ENCODE measurements around the gene NFIL3.

Gene NFIL3

DNA sequence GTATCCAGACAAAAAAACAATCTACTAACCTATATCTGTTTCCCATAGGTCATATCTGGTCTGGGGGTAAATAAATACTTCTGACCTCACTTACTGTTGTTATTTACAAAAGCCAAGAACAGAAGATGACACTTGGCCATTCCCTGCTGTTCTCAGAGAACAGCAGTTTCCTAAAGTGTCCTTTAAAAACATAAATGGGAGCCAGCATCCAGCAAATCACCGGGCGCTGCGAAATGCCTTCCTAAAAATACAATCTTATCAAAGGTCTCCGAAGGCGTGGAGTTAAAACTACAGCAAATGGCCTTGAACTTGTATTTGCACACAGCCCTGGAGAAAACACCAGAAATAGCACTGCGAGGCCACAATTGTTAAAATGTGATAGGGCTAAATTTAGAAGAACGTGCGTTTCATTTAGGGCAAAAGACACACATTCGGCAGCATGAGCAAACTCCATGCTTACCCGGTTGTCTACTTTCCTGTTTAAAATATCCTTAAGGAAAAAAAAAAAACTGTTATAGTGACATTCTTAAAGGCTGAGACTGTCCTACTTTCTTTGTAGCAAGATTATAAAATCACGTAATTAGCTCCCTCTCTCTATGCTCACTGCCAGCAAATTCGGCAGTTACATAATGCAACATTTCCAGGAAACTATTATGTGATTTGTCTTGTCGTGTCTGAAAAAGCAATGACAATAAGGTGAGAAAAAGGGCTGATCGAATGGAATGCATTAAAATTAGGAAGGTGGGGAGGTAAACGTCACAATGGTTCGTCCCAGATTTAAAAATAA lies 1.5 kb downstream of the NFIL3 start:
- peak; percentile 63 for DNase-seq (ENCODE audit: low spot score)

DNA sequence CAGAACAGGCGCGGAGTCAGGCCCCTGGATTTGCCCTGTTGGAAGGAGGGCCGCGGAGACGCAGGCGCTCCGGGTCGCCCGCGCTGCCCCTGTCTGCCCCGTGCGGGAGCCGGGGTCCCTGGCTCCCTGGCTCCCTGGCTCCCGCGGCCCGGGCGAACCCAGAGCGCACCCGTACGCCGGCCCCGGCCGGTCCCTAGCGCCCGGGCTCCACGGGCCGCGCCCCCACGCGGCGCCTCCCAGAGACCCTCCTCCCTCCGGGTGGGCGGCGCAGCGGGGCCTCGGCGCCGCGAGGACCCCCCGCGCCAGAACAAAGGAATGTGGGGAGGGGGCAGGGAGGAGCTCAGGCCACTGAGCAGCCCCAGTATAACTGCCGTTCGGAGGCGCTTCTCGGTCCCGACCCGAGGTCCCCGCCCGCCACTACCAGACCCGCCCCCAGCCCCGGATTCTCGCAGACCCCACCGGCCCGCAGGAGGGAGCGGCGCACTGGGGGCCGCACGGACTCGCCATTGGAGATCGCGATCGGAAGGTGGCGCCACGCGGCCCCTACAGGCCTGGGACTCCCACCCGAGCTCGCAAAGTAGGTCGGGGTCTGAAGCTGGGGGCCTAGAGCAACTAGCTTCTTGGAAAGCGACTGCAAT lies 2.4 kb downstream of the NFIL3 start:
- DNase-seq (ENCODE audit: low spot score), result no peak

DNA sequence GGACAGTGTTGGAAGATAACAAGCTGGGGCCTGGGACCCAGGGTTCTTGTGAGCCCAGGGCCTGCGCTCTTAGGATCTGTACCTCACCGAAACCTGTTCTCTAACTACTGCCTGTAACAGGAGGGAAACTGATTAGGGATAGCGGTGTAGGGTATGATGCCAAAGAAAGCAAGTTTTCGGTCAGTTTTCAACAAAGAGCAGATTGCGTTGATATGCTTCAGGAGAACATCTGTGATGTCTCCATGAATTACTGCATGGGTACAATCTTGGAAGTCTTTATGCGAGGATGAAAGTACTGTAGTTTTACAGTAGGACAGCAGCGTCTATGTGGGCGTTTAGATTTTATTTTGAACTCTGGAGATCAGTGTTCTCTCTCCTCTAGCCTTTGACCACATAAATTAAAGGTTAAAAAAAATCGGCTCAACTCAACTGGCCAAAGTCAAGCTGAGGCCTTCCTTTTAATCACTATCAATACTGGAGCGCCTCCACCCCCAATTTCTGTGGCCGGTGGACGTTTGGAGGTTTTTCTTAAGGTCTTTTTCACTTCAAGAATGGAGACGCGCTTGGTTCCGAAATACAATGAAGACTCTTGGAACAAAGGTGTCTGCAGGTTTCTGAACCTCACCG lies 3.0 kb downstream of the NFIL3 start:
- no peak for DNase-seq (ENCODE audit: low spot score)

DNA sequence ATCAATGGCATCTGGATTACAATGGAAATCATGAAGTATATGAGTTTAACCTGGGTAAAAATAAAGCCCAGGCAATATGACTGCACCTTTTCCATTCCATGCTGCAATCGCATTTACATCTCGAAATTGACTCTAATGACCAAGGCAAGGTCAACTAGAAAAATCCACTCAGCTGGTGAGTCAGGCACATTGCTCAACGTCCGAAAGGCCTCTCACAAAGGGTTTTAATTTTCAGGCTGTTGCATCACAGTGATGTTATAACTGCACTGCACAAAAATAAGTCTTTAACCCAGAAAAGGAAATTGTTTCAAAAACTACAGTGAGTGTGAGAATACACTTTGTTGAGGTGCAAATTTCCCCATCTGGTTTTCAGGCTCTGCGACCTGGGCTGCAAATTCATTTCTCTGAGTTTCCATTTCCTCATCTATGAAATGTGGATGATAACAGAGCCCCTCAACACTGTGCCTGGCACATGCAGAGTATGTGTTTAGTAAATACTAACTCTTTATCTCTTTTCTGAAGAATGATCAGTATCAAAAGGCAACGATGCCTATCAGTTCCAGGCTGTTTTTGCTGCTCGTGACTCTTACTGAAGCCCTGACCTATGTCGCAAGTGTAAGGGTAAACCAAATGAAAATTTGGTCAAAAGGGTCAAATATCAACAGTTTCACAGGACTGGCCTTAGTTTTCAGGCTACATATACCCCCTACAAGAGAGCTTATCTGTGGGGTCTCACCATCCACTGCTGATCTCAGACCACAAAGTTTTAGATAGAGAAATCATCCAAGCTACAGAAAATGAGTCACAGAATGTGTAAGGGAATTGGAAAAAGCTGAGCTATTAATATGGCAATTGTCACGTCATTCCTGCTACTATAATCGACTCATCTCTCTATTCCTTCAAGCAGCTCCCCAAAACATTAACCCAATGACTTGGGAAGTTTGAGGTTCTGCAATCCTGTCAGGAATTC lies 4.1 kb downstream of the NFIL3 start:
- no peak for DNase-seq (ENCODE audit: low spot score)

DNA sequence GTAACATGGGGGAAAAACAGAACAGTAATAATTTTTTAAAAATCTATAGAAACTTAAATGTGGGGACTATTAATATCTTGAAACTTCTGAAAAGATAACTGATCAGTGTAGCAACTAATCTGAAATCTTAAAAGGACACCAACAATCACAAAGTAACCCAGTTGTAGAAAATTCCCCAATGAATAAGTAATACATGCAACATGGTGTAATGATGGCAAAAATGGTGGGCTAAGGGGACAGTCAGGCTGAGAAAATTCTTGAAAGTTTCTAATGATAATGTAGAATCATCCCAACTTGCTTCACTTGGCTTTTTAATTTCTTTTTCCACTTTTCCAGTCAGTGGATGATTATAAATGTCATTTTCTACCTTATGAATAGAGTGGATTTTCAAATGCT lies 5.4 kb downstream of the NFIL3 start:
- no peak for DNase-seq (ENCODE audit: low spot score)

DNA sequence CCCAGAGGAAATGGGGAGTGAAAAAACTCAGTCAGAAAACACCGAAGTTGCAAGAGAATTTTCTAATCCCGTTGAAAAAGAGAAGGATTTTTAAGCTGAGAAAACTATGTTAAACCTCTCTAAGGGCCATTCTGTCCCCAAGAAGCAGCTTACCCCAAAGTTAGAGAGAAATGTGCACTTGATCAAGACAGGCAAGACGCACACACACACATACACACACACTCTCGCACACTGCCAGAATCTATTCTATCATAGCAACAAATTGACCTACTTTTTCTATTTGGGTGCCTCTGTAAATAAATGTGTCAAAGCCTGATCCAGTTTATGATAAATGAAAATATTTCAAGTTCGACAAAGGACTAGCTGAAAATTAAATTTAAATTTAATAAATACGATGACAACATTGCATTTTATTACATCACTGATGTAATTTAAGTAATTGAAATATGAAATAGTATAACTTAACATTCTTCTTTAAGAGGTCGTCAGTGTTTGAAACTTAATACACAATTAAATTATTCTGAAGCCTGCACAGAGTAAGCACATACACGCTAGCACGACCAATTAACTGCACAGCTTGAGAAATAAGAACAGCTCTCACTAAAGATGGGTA lies 5.9 kb downstream of the NFIL3 start:
- no peak for DNase-seq (ENCODE audit: low spot score)

DNA sequence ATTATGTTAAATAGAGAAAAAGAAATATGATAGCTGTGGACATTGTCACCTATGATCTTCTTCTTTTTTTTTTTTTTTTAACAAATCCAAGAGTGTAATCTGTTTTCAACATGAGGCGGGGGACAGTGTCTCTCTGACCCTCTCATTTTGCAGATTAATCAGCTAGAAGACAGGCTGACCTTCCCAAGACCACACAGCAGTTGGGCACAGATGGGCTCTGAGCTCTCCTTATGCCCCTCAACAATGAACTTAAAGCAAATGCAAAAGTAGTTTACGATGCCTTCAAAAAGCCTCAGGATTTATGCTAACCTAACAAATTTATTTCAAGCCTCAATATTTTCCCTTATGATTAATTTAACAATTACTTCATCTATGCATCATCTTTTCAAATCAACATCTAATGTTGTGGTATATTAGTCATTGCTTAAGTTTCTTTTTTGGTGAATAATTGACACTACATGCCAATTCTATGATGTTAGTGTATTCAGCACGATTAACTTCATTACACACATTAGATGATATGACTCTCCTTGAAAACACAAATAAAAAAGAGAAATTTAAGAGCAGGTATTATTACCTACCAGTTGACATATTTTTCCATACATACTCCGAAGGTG lies 7.4 kb downstream of the NFIL3 start:
- no peak for DNase-seq (ENCODE audit: low spot score)

DNA sequence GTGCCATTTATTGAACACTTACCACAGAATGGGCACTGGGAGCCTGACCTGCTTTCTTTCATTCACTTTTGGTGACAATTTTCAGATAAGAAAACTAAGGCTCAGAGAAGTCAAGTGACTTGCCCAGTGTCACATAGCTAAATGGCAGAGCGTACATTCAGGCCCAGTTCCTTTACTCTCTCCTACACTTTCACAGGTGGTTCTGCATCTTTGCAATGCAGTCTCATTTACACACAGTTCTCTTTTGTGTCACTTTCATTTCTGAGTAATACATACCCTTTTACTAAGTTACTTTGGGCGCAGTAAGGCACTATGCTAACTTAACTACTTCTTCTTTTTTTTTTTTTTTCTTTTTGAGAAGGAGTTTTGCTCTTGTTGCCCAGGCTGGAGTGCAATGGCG lies 8.3 kb downstream of the NFIL3 start:
- no peak for DNase-seq (ENCODE audit: low spot score)

DNA sequence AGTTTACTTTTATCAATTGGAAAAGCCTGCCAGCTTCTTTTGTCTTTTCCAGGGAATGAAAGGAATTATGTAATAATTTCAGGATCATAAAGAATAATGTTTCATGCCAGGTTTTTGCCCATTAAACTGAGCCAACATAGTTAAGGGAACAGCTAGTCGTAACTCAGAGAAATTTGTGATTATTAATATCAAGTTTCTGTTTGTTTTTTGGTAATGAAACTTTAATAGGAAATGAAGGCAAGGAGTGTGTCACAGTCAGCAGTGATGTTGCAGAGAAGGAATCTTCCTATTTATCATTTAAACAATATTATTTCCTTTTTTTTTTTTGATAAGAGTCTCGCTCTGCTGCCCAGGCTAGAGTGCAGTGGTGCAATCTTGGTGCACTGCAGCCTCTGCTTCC lies 10.7 kb downstream of the NFIL3 start:
- no peak for DNase-seq (ENCODE audit: low spot score)

DNA sequence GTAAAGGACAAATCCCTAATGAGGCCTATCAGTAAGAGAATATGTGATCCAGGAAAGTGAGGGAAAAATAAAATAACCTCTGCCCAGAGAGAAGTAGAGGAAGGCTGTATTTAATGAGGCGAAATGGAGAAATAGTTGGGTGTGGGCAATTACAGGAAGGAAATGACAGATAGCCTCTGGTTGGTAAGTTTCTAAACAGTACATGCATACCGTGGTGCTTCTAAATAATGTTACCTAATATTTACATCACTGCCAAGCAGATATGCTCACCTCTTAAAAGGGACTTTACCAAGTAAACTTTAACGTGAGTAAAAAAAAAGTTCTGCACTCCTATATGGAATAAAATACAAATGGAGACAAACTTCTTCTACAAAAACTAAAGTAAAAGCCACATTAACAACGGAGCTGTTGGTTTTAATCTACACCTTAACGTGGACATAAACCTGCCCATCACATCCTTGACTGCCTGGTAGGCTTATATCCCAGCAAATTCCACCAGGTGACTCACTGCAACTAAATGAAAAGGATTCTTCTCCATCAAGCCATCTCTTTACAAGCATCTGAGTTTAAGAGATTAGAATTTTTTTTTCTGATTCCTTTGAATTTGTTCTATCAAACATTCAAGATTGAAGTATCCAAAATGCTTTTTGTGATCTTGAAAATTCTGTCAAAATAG lies 12.4 kb downstream of the NFIL3 start:
- DNase-seq (ENCODE audit: low spot score), result no peak

DNA sequence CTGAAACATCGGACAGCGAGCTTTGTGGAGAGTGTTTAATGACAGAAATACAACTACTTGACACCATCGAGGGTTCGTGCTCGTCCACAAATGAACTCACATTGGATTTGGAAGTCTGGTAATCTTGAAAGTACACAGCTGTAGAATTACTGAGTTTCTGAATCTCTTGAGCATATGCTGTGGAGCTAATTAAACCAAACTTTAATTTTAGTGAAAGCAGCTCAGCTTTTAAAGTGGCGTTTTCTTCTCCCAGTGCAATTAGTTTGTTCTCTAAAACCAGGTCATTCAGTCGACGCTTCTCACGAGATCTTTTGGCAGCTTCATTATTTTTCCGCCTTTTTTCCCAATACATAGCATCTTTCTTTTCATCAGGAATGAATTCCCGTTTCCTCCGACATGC lies 13.5 kb downstream of the NFIL3 start:
- no peak for DNase-seq (ENCODE audit: low spot score)

DNA sequence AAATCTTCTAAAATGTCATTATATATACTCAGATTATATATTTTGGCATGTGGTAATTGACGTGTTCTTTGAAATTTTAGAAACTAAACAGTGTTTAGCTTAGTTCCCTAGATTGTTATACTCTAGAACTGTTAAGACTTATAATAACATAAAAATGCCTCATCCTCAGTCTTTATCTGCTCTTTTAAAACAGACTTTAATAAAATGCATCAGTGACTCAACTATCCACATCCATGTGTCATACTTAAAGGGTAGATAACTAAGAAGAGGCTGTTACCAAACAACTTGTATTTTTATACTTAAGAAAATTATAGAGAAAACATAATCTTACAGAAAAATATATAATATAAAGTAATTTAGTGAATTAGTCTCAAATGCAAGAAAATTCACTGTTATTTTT lies 15.2 kb downstream of the NFIL3 start:
- DNase-seq (ENCODE audit: low spot score), result no peak

DNA sequence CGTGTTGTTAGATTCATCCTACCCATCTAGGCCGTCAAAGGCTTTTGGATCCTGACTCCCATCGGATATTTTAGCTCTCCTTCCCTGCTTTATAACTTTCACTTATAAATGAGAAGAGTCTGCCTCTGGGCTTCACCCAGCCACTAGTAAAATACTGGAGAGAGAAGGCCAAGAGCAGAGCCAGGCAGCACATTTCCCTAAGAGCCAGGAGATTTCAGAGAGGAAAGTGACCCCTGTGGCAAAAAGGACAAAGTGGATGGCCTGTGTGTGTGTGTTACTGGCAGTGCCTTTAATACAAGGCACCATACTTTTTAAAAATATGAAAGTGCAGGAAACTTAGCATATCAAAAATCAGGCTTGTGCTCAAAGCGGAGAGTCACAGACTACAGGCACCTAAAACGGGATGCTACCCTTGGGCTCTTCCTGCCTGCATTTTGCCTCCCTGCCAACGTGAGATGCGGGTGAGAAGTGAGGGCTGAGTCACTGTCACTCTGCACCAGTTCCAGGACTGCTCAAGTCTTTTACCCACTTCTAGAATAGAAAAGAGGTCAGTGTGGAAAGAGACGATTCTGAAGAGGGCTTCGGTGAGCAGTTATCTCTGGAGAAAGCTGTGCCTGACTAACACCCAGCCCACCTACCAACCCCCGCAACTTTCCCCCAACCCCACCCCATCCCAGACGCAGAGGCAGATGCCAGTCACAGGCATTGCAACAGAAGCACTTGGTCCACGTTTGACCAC lies 15.9 kb downstream of the NFIL3 start:
- no peak for DNase-seq (ENCODE audit: low spot score)

DNA sequence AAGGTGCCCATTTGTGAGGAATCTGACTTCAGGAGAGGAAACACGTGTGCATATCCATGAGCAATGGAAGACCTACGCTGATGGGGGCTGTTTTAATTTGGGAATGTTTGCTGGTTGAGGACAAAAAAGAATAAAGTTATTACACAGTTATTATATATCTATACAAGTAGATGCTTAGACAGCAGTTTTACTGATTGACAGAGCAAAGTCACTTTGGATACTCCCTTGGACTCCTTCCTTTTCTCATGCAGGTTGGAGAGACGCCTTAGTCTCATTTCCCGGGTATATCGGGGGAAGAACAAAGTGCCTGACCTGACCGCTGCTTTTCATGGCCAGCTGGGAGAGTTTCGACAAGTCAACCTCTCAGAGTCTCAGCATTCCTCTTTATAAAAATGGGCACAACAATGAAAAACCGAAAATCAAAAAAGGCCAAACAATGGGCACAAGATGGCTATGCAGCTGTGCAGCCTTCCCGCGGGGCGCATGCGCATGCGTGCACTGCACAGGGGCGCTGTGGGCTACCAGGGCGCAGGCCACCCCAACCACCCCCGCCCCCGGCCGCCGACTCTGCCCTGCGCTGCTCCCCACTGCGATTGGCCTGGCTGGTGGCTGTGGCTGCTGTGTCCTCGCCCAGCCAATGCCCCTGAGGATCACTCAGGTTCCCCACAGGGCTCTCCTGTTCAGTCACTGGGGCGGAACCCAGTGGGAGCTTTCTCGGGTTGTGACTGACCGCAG lies 18.1 kb downstream of the NFIL3 start:
- no peak for DNase-seq (ENCODE audit: low spot score)

DNA sequence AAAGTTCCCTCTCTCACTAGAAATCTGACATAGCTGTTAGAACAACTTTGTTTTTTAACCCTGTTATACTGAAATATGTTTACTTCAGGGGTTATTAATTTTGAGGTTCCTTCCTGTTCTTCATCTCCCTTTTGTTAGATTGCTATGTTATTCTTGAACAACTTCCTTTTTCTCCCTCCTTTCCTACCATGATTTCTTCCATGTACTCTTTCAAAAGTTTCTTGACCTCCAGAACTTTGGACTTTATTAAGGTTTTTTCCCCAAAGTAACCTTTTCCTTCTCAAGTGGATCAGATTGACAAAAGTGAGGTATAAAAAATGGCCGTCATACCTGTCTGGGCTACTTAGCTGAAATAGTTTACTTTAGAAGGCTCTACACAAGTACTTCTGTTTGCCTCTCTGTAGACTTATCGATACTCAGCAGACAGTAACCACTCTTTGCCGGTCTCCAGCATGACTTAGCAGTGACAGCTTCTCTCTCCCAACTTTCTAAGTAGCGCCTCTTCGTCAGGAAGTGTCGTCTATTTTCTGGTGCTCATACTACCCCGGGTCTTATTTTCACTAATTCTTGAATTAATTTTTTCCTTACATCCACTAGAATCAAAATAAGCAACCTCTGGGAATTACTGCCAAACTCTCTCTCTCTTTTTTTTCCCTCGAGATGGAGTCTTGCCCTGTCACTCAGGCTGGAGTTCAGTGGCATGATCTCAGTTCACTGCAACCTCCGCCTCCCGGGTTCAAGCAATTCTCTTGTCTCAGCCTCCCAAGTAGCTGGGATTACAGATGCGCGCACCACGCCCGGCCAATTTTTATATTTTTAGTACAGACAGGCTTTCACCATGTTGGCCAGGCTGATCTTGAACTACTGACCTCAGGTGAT lies 19.7 kb downstream of the NFIL3 start:
- DNase-seq (ENCODE audit: low spot score), result no peak

DNA sequence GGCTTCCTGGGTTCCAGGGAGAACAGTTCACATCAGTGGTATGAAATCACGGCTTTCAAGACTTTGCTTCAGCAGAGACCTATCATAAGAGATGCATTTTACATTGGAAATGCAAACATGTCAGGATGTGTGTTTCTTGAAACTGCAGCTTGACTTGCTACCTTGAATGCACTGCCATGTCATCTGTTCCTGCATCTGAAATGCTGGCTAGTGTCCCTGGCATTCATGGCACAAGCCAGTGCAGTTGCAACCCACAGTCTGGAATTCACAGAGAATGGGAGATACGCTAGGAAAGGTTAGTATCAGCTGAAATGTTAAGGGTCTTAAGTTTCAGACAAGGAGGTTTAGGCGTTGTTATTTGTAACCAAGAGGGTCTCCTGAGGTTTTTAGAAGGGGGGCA lies 24.7 kb downstream of the NFIL3 start:
- no peak for DNase-seq (ENCODE audit: low spot score)

DNA sequence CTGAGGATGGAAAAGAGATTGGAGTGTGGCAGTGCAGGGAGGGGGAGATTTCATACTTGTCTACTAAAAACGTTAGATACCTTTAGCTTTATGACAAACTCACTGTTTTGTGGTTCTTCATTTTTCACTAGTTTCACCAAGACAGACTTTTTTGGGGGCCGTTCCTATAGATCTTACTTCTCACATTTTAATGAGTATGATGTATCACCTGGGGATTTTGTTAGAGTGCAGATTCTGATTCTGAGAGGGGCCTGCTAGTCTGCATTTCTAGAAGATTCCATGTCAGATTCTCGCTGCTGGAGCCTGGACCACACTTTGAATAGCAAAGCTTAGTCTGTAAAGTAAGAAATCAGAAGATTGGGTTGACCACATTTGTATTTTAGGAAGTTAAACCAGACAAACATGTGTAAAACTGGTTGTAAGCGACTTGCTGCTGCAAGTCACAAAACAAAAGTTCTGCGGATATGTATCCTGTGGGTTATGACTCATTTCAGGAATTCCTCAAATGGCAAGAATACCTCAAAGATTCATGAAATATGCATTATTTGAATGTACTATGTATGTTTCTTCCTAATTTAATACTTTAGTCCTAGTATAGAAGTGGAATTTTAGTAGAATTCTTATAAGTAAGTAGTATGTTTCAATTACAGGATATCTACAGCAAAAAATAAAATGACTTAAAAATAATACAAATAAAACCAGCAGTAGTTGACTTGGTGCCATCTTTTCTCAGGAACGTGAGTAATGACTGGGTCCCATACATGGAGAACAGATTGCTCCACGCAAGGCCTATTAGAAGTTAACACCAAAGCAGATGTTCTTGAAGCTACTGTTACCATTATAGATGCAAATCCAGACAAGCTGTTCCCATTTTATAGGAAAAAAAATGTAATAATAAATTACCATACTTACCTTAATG lies 27.8 kb downstream of the NFIL3 start:
- DNase-seq (ENCODE audit: low spot score), result no peak
